Type B pancreatic cell (in vitro differentiated cells): Measurements from ENCODE around the gene PLCB3. TPM values are rescaled to one million over a fixed set of nuclear protein-coding genes. Genes with fewer than 3 reads are reported as not detected.

Source experiments
- DNase-seq: peaks from one replicate; pipeline ENCODE4 v3.0.0; 2021; ENCODE audit warnings: mixed read lengths; ENCODE audit not compliant: unreplicated experiment; ENCODE audit errors: extremely low spot score
- H3K27ac Mint-ChIP-seq: 2 replicates; pipeline ENCODE4 v1.8.0; 2021; ENCODE audit warnings: mild to moderate bottlenecking, mixed read lengths
- H3K27me3 Mint-ChIP-seq: 2 replicates; pipeline ENCODE4 v1.8.0; 2021; ENCODE audit warnings: mixed read lengths
- H3K36me3 Mint-ChIP-seq: 2 replicates; pipeline ENCODE4 v1.8.0; 2021; ENCODE audit warnings: mixed read lengths
- H3K4me1 Mint-ChIP-seq: one replicate; pipeline ENCODE4 v1.8.0; 2021; ENCODE audit warnings: mixed read lengths; ENCODE audit not compliant: unreplicated experiment
- H3K4me3 Mint-ChIP-seq: 2 replicates; pipeline ENCODE4 v1.8.0; 2021; ENCODE audit warnings: mild to moderate bottlenecking, mixed read lengths
- H3K9me3 Mint-ChIP-seq: 2 replicates; pipeline ENCODE4 v1.8.0; 2021; ENCODE audit warnings: mixed read lengths
- total RNA-seq: library from RNA; stranded (reverse); gene quantifications from 2 replicates; pipeline ENCODE4 v1.2.1, GENCODE V29; 2021; ENCODE audit warnings: low replicate concordance
- TF ChIP-seq, protein P1 (sequence below): fragments of 200-600 bp; sonication (generic); conservative IDR thresholded peaks from 2 replicates; pipeline ENCODE4 v1.5.0; 2021; ENCODE audit warnings: antibody characterized with exemption, mild to moderate bottlenecking

The PLCB3 gene
- total RNA-seq, 1 donor from 2014 or later: 40.7 TPM

- Mint-ChIP-seq H3K9me3 (no peaks in the 10 kb centered on the region), H3K27me3 (no peaks in the 10 kb centered on the region), H3K36me3 (peaks cover 13% of the 10 kb centered on the region), H3K27ac (peak overlapping the region; percentile 43), H3K4me1 (peaks cover 11% of the 10 kb centered on the region), H3K4me3 (no peak overlapping the region)
- DNase-seq: no peak
- TF ChIP-seq, protein P1, sequence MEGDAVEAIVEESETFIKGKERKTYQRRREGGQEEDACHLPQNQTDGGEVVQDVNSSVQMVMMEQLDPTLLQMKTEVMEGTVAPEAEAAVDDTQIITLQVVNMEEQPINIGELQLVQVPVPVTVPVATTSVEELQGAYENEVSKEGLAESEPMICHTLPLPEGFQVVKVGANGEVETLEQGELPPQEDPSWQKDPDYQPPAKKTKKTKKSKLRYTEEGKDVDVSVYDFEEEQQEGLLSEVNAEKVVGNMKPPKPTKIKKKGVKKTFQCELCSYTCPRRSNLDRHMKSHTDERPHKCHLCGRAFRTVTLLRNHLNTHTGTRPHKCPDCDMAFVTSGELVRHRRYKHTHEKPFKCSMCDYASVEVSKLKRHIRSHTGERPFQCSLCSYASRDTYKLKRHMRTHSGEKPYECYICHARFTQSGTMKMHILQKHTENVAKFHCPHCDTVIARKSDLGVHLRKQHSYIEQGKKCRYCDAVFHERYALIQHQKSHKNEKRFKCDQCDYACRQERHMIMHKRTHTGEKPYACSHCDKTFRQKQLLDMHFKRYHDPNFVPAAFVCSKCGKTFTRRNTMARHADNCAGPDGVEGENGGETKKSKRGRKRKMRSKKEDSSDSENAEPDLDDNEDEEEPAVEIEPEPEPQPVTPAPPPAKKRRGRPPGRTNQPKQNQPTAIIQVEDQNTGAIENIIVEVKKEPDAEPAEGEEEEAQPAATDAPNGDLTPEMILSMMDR: no peak
These were observed 13.1 kb downstream of the PLCB3 start for GRCh38 chr11:64264371-64264852.

DNA sequence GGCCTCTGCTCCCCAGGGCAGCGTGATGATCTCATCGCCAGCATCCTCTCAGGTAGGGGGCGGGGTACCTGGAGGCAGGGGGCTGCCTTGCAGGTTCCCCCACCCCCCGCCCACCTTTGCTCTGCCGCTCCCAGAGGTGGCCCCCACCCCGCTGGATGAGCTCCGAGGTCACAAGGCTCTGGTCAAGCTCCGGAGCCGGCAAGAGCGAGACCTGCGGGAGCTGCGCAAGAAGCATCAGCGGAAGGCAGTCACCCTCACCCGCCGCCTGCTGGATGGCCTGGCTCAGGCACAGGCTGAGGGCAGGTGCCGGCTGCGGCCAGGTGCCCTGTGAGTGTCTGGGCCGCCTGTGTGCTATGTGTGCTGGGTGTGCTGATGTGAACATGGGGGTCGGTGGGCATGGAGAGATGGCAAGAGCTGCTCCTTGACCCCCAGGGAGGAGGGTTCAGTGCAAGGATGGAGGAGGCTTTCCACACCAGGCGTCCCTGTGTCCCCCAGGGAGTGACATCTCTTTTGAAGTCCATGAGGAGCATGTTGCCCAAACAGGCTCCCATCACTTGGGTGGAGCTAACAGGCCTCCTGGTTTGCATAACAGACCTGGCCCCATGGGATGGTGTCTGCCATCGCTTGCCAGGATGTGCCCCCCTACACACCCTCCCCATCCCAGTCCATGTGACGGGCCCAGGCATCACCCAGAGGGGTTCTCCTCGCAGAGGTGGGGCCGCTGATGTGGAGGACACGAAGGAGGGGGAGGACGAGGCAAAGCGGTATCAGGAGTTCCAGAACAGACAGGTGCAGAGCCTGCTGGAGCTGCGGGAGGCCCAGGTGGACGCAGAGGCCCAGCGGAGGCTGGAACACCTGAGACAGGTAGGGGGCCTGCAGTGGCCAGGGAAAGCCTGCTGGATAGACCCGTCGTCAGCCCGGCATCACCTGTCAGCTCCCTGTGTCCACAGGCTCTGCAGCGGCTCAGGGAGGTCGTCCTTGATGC lies 14.1 kb downstream of the PLCB3 start:
- H3K36me3 Mint-ChIP-seq: peaks cover 4% of the 10 kb centered on the region
- DNase-seq: no peak
- TF ChIP-seq, protein P1: no peak
- no peak overlapping the region for H3K4me3 Mint-ChIP-seq
- H3K27ac Mint-ChIP-seq: no peak overlapping the region
- H3K4me1 Mint-ChIP-seq: peaks cover 11% of the 10 kb centered on the region
- H3K9me3 Mint-ChIP-seq: no peaks in the 10 kb centered on the region
- peaks cover 5% of the 10 kb centered on the region for H3K27me3 Mint-ChIP-seq

- peaks cover 5% of the 10 kb centered on the region for H3K27me3 Mint-ChIP-seq
- no peak for DNase-seq
- no peaks in the 10 kb centered on the region for H3K9me3 Mint-ChIP-seq
- peaks cover 11% of the 10 kb centered on the region for H3K4me1 Mint-ChIP-seq
- H3K27ac Mint-ChIP-seq: no peak overlapping the region
- peaks cover 4% of the 10 kb centered on the region for H3K36me3 Mint-ChIP-seq
- H3K4me3 Mint-ChIP-seq: no peak overlapping the region
- TF ChIP-seq, protein P1: no peak
These were observed 15.0 kb downstream of the PLCB3 start for GRCh38 chr11:64266339-64266738.

- no peak for DNase-seq
- no peaks in the 10 kb centered on the region for H3K9me3 Mint-ChIP-seq
- peaks cover 4% of the 10 kb centered on the region for H3K36me3 Mint-ChIP-seq
- H3K4me3 Mint-ChIP-seq: no peak overlapping the region
- TF ChIP-seq, protein P1: no peak
- peaks cover 5% of the 10 kb centered on the region for H3K27me3 Mint-ChIP-seq
- H3K4me1 Mint-ChIP-seq: peaks cover 17% of the 10 kb centered on the region
- H3K27ac Mint-ChIP-seq: peak overlapping the region; percentile 99
These were observed 16.0 kb downstream of the PLCB3 start for GRCh38 chr11:64267207-64267945.

GRCh38 chr11:64268025-64268892 lies 16.9 kb downstream of the PLCB3 start:
- H3K4me1 Mint-ChIP-seq: peaks cover 19% of the 10 kb centered on the region
- no peak for DNase-seq
- H3K27me3 Mint-ChIP-seq: peaks cover 5% of the 10 kb centered on the region
- H3K4me3 Mint-ChIP-seq: peak overlapping the region; percentile 100
- peaks cover 4% of the 10 kb centered on the region for H3K36me3 Mint-ChIP-seq
- no peaks in the 10 kb centered on the region for H3K9me3 Mint-ChIP-seq
- H3K27ac Mint-ChIP-seq: peak overlapping the region; percentile 99
- TF ChIP-seq, protein P1: no peak
